T-cell (primary cell): ENCODE data around the gene KIF5A. TPM values are rescaled to one million over a fixed set of nuclear protein-coding genes. Genes with fewer than 3 reads are reported as not detected.

Experiments
- ATAC-seq, 4 experiments: fragments of 200-7000 bp in 3 of 4; fragments of 150-1000 bp in 1 of 4; cut with Tn5 transposase; replicated peaks in 1 of 4; 1 replicate in 3 of 4; 2 replicates in 1 of 4; pipeline ENCODE4 v1.10.0; 2021; ENCODE audit warnings: moderate library complexity in 3 of 4, mild to moderate bottlenecking in 2 of 4, moderate number of reproducible peaks in 1 of 4
- CTCF ChIA-PET, 2 donors: fragments of 300-600 bp; sonication (Branson Sonifier 250); formaldehyde crosslinking; loops; one replicate each; lab custom pipeline; 2022; ENCODE audit warnings: antibody characterized with exemption in 2 of 2; lab: Charles Lee
- POLR2A ChIA-PET, 2 donors: fragments of 300-600 bp; sonication (Branson Sonifier 250); formaldehyde crosslinking; loops; one replicate each; lab custom pipeline; 2022; ENCODE audit warnings: antibody characterized with exemption in 2 of 2; lab: Charles Lee
- DNase-seq, 35 experiments: peaks; one replicate each; pipeline versions ENCODE4 v3.0.0 to v3.0.0-alpha.2; 2013 to 2023
- H3K27ac ChIP-seq: one replicate; pipeline ENCODE4 v1.5.1; 2013; ENCODE audit warnings: low read length
- H3K27me3 ChIP-seq, 2 experiments: replicated peaks in 1 of 2; 1 replicate in 1 of 2; 2 replicates in 1 of 2; pipeline versions ENCODE4 v1.6.1 to v1.7.0; 2013; ENCODE audit warnings: low read length in 1 of 2, mixed read lengths in 1 of 2; ENCODE audit not compliant: control insufficient read depth in 2 of 2, insufficient read depth in 2 of 2; ENCODE audit errors: extremely low read depth in 1 of 2
- H3K36me3 ChIP-seq, 2 donors: 1 replicate in 1 of 2; 2 replicates in 1 of 2; pipeline versions ENCODE4 v1.6.1 to v1.7.0; 2013; ENCODE audit warnings: low read length in 1 of 2; ENCODE audit not compliant: control insufficient read depth in 2 of 2, insufficient read depth in 1 of 2; ENCODE audit errors: extremely low read depth in 1 of 2
- H3K4me1 ChIP-seq, 2 experiments: 1 replicate in 1 of 2; 2 replicates in 1 of 2; pipeline versions ENCODE4 v1.6.1 to v1.7.0; 2013; ENCODE audit warnings: low read length in 2 of 2, mixed read lengths in 1 of 2; ENCODE audit not compliant: insufficient read depth in 2 of 2, control insufficient read depth in 1 of 2; ENCODE audit errors: extremely low read depth in 1 of 2
- H3K4me3 ChIP-seq, 2 donors: 1 replicate in 1 of 2; 2 replicates in 1 of 2; pipeline versions ENCODE4 v1.5.1 to v1.7.0; 2013; ENCODE audit warnings: mild to moderate bottlenecking in 2 of 2, low read length in 1 of 2, moderate library complexity in 1 of 2; ENCODE audit not compliant: control insufficient read depth in 1 of 2; ENCODE audit errors: extremely low read depth in 1 of 2
- H3K9me3 ChIP-seq: 2 replicates; pipeline ENCODE4 v1.7.0; 2013
- H3K27ac Mint-ChIP-seq, 2 donors: one replicate each; pipeline ENCODE4 v1.8.0; 2020 to 2021; ENCODE audit warnings: mild to moderate bottlenecking in 2 of 2, mixed read lengths in 2 of 2
- H3K27me3 Mint-ChIP-seq, 2 donors: one replicate each; pipeline ENCODE4 v1.8.0; 2021 to 2022; ENCODE audit warnings: mixed read lengths in 2 of 2
- H3K36me3 Mint-ChIP-seq: one replicate; pipeline ENCODE4 v1.8.0; 2021; ENCODE audit warnings: mixed read lengths
- H3K4me1 Mint-ChIP-seq, 3 donors: one replicate each; pipeline ENCODE4 v1.8.0; 2020 to 2022; ENCODE audit warnings: mixed read lengths in 3 of 3, mild to moderate bottlenecking in 1 of 3
- H3K4me3 Mint-ChIP-seq, 3 donors: one replicate each; pipeline ENCODE4 v1.8.0; 2020 to 2022; ENCODE audit warnings: mild to moderate bottlenecking in 3 of 3, mixed read lengths in 3 of 3, moderate library complexity in 3 of 3
- H3K9me3 Mint-ChIP-seq, 3 donors: one replicate each; pipeline ENCODE4 v1.8.0; 2020 to 2022; ENCODE audit warnings: mixed read lengths in 3 of 3
- WGBS: methylation state at CpG from one replicate; pipeline ENCODE4 v1.1.5; 2013; ENCODE audit warnings: missing lambda C conversion rate; ENCODE audit not compliant: insufficient coverage; 5-methylcytosine and 5-hydroxymethylcytosine counted together
- total RNA-seq, 35 experiments: library from RNA in 6 of 35; stranded (reverse) in 6 of 35; fragments of 120-200 nt in 1 of 35; gene quantifications; one replicate each; pipeline versions ENCODE4 v1.2.1 to v1.2.4 and lab custom pipeline; 2013 to 2026

KIF5A gene
- total RNA-seq, 5 donors from 2014 or later (not counting 1 experiment from before 2014, with no cell fraction given) = 0.83 to 1.8 (median 0.92) TPM

DNA sequence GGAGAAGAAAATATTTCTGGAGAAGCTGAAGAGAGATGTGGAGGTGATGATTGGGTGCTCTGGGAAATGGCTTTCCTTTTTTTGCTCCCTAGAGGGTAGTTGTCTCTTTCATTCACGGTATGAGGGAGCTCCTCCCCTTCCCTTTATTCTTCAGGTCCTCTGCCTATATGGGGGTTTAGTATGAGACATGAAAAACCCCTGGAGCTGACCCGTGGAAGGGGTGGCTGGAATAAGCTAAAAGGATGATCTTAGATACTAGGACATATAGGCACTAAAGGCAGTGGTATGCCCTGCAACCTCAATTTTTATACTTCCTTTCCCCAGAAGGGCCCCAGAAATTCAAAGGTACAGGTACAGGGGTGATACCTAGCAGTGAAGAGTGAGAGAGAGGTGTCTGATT is 50.6 kb downstream of the KIF5A start:
- peaks cover 21 to 31% (median 26%) of the 10 kb centered on the region in 3 donors for H3K4me1 Mint-ChIP-seq
- DNase-seq (no peak), ATAC-seq (no peak)
- ChIA-PET POLR2A (no interaction called here), CTCF (interaction anchor here in 1 of 2 donors (1.9 kb wide), 1 partner anchor 17 kb away, joined by 5 read pairs; no protein-coding TSS in a partner anchor)
- H3K36me3 Mint-ChIP-seq = peaks cover 50% of the 10 kb centered on the region
- Histone ChIP-seq H3K4me1 (peaks cover 13 to 23% of the 10 kb centered on the region in 2 experiments), H3K4me3 (no peak overlapping the region), H3K27me3 (no peaks in the 10 kb centered on the region), H3K27ac (no peak overlapping the region), H3K36me3 (peaks cover 0 to 67% of the 10 kb centered on the region in 2 donors), H3K9me3 (no peaks in the 10 kb centered on the region)
- no peaks in the 10 kb centered on the region for H3K27me3 Mint-ChIP-seq
- no peak overlapping the region for H3K27ac Mint-ChIP-seq
- H3K4me3 Mint-ChIP-seq = no peak overlapping the region
- WGBS = no CpG with 5 or more reads among the region's 2 CpGs
- no peaks in the 10 kb centered on the region for H3K9me3 Mint-ChIP-seq

DNA sequence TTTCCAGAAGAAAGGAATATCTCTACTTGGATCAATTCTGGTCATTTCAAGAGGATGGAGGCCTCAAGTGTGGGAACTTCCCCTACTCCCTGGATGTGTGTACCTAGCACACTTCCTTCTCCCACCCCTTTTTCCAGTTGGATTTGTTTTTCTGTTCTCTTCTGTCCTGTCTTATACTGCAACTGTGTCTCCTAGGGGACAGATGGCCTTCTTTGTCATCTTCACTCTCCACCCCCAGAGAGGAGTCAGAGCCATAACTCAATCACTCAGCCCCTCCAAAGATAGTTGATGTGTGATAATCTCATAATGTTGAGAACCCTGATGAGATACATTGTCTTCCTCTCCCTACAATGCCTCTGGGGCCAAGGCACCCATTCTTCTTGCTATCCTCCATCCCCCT is 52.7 kb downstream of the KIF5A start:
- H3K4me3 Mint-ChIP-seq = no peak overlapping the region
- H3K27me3 ChIP-seq = no peaks in the 10 kb centered on the region
- H3K9me3 Mint-ChIP-seq = no peaks in the 10 kb centered on the region
- no peak overlapping the region for H3K27ac ChIP-seq
- H3K4me3 ChIP-seq = no peak overlapping the region
- ATAC-seq (no peak), DNase-seq (no peak)
- CTCF ChIA-PET = interaction anchor here in 1 of 2 donors (1.5 kb wide), 1 partner anchor 18 kb away, joined by 5 read pairs; no protein-coding TSS in a partner anchor
- H3K27ac Mint-ChIP-seq = peak overlapping the region; percentile 17 to 20
- no peaks in the 10 kb centered on the region for H3K27me3 Mint-ChIP-seq
- H3K36me3 ChIP-seq = peaks cover 0 to 48% of the 10 kb centered on the region in 2 donors
- H3K36me3 Mint-ChIP-seq = peaks cover 37% of the 10 kb centered on the region
- H3K4me1 ChIP-seq = peaks cover 16 to 27% of the 10 kb centered on the region in 2 experiments
- peaks cover 26 to 42% (median 34%) of the 10 kb centered on the region in 3 donors for H3K4me1 Mint-ChIP-seq
- POLR2A ChIA-PET = no interaction called here
- no peaks in the 10 kb centered on the region for H3K9me3 ChIP-seq

DNA sequence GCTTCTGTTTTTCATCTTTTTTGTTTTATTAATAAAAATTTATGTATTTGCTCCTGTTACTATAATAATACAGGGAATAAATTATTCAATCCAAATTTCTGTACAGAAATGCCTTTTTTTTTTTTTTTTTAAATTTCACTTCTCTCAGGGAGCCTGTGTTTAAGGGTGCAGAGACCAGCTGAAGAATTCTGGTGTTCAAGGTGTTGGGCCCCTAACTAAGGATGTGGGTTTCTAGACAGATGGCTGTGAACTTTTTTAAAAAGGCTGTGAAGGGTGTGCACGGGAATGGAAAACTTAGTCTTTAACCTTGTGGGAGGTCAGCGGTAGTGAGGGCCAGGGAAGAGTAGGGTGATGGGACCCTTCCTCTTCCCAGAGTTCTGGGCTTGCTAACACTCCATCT is 53.5 kb downstream of the KIF5A start:
- Mint-ChIP-seq H3K27ac (peak overlapping the region; percentile 65 to 84), H3K9me3 (no peaks in the 10 kb centered on the region), H3K36me3 (peaks cover 34% of the 10 kb centered on the region), H3K4me3 (peak overlapping the region; percentile 79 to 82 (median 81)), H3K4me1 (peaks cover 26 to 42% (median 34%) of the 10 kb centered on the region in 3 donors), H3K27me3 (no peaks in the 10 kb centered on the region)
- peak overlapping the region; percentile 36 for H3K27ac ChIP-seq
- ChIA-PET CTCF (interaction anchor here (0.5 to 1.5 kb wide), 4 partner anchors 19 to 234 kb away, joined by 3 to 6 read pairs (median 4); partner anchors contain the start of gene B4GALNT1 (in 1 of the 2)), POLR2A (interaction anchor here (0.5 to 0.6 kb wide), 3 partner anchors 12 to 390 kb away, joined by 3 to 7 read pairs (median 3); partner anchors contain the start of gene PIP4K2C (in 1 of the 2))
- no peaks in the 10 kb centered on the region for H3K9me3 ChIP-seq
- H3K4me1 ChIP-seq = peaks cover 16 to 27% of the 10 kb centered on the region in 2 experiments
- no peak overlapping the region for H3K4me3 ChIP-seq
- ATAC-seq = peak in 3 of 4 experiments; percentile 27 to 63 (median 32)
- DNase-seq = peak in 1 of 35 experiments; percentile 30
- H3K27me3 ChIP-seq = no peaks in the 10 kb centered on the region
- peaks cover 0 to 41% of the 10 kb centered on the region in 2 donors for H3K36me3 ChIP-seq
- WGBS = no CpG with 5 or more reads among the region's 2 CpGs

DNA sequence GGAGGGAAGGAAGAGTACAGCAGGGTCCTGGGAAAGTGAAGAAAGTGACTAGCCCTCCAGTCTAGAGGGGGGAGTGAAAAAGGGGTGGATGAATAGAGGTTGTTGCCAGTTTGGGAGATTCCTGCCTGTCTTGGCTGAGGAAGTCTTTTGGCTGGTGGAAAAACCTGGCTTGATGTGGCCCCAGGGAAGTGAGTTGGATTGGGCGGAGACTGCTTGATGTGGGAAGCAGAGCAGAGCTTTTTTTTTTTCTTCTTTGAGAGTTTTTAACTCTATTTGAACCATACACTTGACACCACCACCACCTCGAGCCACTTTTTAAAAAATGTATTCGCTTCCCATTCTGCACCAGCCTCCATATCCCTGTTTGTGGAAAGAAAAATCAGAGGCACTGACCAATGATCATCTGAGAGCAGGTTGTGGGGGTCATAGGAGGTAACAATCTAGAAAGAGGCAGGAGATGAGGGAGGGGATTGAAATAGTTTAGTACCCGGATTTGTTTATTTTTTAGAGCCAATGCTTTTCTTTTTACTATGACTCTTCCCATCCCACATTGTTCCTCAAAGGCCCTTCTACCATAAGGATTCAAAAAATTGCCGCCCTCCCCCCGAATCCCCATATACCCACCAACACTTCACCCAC is 54.1 kb downstream of the KIF5A start:
- peaks cover 0 to 36% of the 10 kb centered on the region in 2 donors for H3K36me3 ChIP-seq
- Mint-ChIP-seq H3K4me1 (peaks cover 26 to 42% (median 34%) of the 10 kb centered on the region in 3 donors), H3K9me3 (no peaks in the 10 kb centered on the region), H3K4me3 (peak overlapping the region; percentile 79 to 82 (median 81)), H3K27ac (peak overlapping the region; percentile 70 to 84), H3K36me3 (peaks cover 29% of the 10 kb centered on the region), H3K27me3 (no peaks in the 10 kb centered on the region)
- DNase-seq = no peak
- peaks cover 16 to 27% of the 10 kb centered on the region in 2 experiments for H3K4me1 ChIP-seq
- H3K9me3 ChIP-seq = no peaks in the 10 kb centered on the region
- no peaks in the 10 kb centered on the region for H3K27me3 ChIP-seq
- H3K27ac ChIP-seq = peak overlapping the region; percentile 51
- ChIA-PET CTCF (interaction anchor here (0.6 to 1.5 kb wide), 4 partner anchors 20 to 319 kb away, joined by 3 to 5 read pairs (median 3); no protein-coding TSS in a partner anchor), POLR2A (interaction anchor here in 1 of 2 donors (0.5 kb wide), 1 partner anchor 376 kb away, joined by 3 read pairs; no protein-coding TSS in a partner anchor)
- no CpG with 5 or more reads among the region's 6 CpGs for WGBS
- ATAC-seq = no peak
- H3K4me3 ChIP-seq = peak overlapping the region; percentile 68 to 74

DNA sequence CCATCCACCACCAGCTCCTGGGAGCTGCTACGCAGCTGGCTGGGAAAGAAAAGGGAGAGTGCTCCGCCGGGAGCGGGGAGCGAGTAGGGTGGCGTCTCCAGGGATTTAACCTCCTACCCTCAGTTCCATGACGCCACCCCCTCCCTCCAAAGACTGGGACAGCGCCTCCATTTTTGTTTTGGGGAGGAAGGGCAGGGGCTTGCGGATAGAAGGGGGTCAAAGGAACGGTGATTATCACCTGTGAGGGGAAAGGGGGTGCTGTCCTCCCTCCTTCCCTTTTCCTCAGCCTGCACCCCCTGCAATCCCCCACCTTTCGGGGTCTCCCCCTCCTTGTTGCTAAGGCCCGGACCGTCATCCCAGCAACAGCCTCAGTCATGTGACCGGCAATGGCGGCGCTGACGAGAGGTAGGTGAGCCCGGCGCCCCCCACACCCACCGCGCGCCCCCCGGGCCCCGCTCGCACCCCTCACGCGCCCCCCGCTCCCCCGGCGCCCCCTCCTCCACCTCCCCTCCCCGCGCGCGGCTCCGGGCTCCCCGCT is 54.7 kb downstream of the KIF5A start, which contains the start of gene DTX3:
TSS of gene DTX3 (plus strand) at position 371 of the 538 bp plus-strand sequence. CDS start 1,694 bp downstream, outside the sequence.
- DNase-seq = peak in 19 of 35 experiments; percentile 20 to 60 (median 36)
- H3K36me3 ChIP-seq = peaks cover 0 to 31% of the 10 kb centered on the region in 2 donors
- peaks cover 16 to 27% of the 10 kb centered on the region in 2 experiments for H3K4me1 ChIP-seq
- Mint-ChIP-seq H3K27me3 (no peaks in the 10 kb centered on the region), H3K36me3 (peaks cover 23% of the 10 kb centered on the region), H3K4me3 (peak within 1 kb of the TSS; percentile 79 to 82 (median 81)), H3K9me3 (no peaks in the 10 kb centered on the region), H3K27ac (peak within 1 kb of the TSS; percentile 70 to 90), H3K4me1 (peaks cover 26 to 42% (median 34%) of the 10 kb centered on the region in 3 donors)
- peak within 1 kb of the TSS; percentile 51 for H3K27ac ChIP-seq
- peak; percentile 44 to 74 (median 72) for ATAC-seq
- ChIA-PET POLR2A (no interaction called here), CTCF (interaction anchor here (0.5 to 0.6 kb wide), 2 partner anchors 318 to 774 kb away, joined by 3 to 6 read pairs; no protein-coding TSS in a partner anchor)
- H3K27me3 ChIP-seq = no peaks in the 10 kb centered on the region
- no peaks in the 10 kb centered on the region for H3K9me3 ChIP-seq
- H3K4me3 ChIP-seq = peak within 1 kb of the TSS; percentile 68 to 74
- WGBS = no CpG with 5 or more reads among the region's 36 CpGs
